Prostate gland (tissue), 2 donors: ENCODE data around the gene IFI30.

Experiments used
- POLR2A ChIP-seq: fragments of 450-650 bp; IDR thresholded peaks from one replicate; pipeline ENCODE4 v1.6.1; 2016; ENCODE audit warnings: antibody characterized with exemption, mild to moderate bottlenecking
- POLR2AphosphoS5 ChIP-seq: sonication (generic); formaldehyde crosslinking; IDR thresholded peaks from one replicate; pipeline ENCODE4 v1.6.1; 2017; ENCODE audit warnings: antibody characterized with exemption
- TF ChIP-seq, protein P1 (sequence below), 4 experiments: fragments of 200-600 bp in 2 of 4; fragments of 450-650 bp in 2 of 4; sonication (generic) in 2 of 4; IDR thresholded peaks; 1 replicate in 3 of 4; 2 replicates in 1 of 4; pipeline ENCODE4 v1.5.1; 2016 to 2019; ENCODE audit warnings: antibody characterized with exemption in 4 of 4, mild to moderate bottlenecking in 2 of 4, moderate library complexity in 2 of 4

DNA sequence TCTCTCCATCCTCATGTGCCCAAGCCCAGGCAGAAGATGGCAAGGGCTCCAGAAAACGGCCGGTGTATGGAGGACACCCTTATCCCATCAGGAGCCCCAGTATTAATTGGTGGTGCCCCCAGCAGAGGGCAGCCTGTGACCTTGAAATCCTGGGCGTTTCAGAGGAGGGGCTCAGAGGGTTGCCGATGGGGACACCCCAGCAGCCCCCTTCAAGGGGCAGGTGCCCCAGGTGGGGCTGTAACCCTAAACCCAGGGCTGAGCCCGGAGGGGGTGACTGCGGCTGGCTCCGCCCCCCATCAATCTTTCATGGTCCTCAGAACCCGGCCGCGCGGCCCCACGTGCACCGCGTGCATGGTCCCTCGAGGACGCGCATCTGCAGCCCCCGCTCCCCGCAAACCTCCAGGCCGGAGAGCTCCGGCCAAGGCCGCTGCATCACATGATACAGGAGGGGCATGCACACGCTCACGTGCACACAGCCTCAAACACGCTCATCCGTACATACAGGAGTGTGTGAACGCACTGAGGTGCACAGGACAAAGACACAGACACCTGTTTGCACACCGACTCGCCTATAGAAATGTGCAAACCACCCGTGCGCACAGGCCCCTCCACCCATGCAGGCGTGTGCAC lies 29.3 kb downstream of the IFI30 start:
- TF ChIP-seq POLR2A (no peak), POLR2AphosphoS5 (no peak)
- TF ChIP-seq, protein P1, sequence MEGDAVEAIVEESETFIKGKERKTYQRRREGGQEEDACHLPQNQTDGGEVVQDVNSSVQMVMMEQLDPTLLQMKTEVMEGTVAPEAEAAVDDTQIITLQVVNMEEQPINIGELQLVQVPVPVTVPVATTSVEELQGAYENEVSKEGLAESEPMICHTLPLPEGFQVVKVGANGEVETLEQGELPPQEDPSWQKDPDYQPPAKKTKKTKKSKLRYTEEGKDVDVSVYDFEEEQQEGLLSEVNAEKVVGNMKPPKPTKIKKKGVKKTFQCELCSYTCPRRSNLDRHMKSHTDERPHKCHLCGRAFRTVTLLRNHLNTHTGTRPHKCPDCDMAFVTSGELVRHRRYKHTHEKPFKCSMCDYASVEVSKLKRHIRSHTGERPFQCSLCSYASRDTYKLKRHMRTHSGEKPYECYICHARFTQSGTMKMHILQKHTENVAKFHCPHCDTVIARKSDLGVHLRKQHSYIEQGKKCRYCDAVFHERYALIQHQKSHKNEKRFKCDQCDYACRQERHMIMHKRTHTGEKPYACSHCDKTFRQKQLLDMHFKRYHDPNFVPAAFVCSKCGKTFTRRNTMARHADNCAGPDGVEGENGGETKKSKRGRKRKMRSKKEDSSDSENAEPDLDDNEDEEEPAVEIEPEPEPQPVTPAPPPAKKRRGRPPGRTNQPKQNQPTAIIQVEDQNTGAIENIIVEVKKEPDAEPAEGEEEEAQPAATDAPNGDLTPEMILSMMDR (IDR thresholded peaks at IDR 0.05) = peak in 2 of 4 experiments; percentile 17 to 20
